Adrenal gland (tissue), 12 donors: ENCODE measurements around the gene NDUFS4. TPM values are rescaled to one million over a fixed set of nuclear protein-coding genes. Genes with fewer than 3 reads are reported as not detected.

Source experiments
- DNase-seq, 7 donors: peaks; one replicate each; pipeline ENCODE4 v3.0.0-alpha.2; 2019 to 2020
- H3K27ac ChIP-seq, 5 donors: fragments of 200-600 bp; sonication (generic) in 4 of 5; 1 replicate in 3 of 5; 2 replicates in 2 of 5; pipeline versions ENCODE4 v1.5.1 to v1.8.0; 2016 to 2020; ENCODE audit warnings: mild to moderate bottlenecking in 1 of 5
- H3K27me3 ChIP-seq: fragments of 200-600 bp; 2 replicates; pipeline ENCODE4 v1.8.0; 2021
- H3K36me3 ChIP-seq, 2 donors: fragments of 200-600 bp; replicated peaks in 1 of 2; 1 replicate in 1 of 2; 2 replicates in 1 of 2; pipeline versions ENCODE4 v1.5.1 to v1.8.0; 2018 to 2022
- H3K4me1 ChIP-seq, 2 donors: fragments of 200-600 bp; replicated peaks in 1 of 2; 1 replicate in 1 of 2; 2 replicates in 1 of 2; pipeline versions ENCODE4 v1.5.1 to v1.8.0; 2018 to 2021
- H3K4me3 ChIP-seq, 4 donors: fragments of 200-600 bp; sonication (generic) in 3 of 4; one replicate each; pipeline ENCODE4 v1.5.1; 2016 to 2018
- H3K9me3 ChIP-seq, 3 donors: fragments of 200-600 bp; sonication (generic) in 1 of 3; replicated peaks in 1 of 3; 1 replicate in 2 of 3; 2 replicates in 1 of 3; pipeline versions ENCODE4 v1.5.1 to v1.8.0; 2016 to 2021
- CTCF ChIP-seq, 6 experiments: fragments of 450-650 bp in 4 of 6; fragments of 200-600 bp in 2 of 6; sonication (generic) in 1 of 6; IDR thresholded peaks; 1 replicate in 5 of 6; 2 replicates in 1 of 6; pipeline versions ENCODE4 v1.5.1 to v1.8.0; 2016 to 2021; ENCODE audit warnings: antibody characterized with exemption in 6 of 6, mild to moderate bottlenecking in 2 of 6, moderate library complexity in 1 of 6
- POLR2A ChIP-seq, 2 donors: fragments of 450-650 bp; IDR thresholded peaks; one replicate each; pipeline ENCODE4 v1.6.1; 2017; ENCODE audit warnings: antibody characterized with exemption in 2 of 2, mild to moderate bottlenecking in 2 of 2, moderate library complexity in 1 of 2
- WGBS, 4 donors: extraction: QIAGEN DNeasy Blood & Tissue Kit in 2 of 4; methylation state at CpG; one replicate each; pipeline versions ENCODE4 v1.1.5 to v1.1.7; 2013 to 2017; 5-methylcytosine and 5-hydroxymethylcytosine counted together
- intact Hi-C, 2 donors: fragments of 100-400 bp; cut with DNase I; formaldehyde crosslinking; loops; one replicate each; pipeline versions ENCODE4 v1.14.1 to v1.15.0; 2022 to 2023
- polyA plus RNA-seq, 3 donors: library from polyadenylated mRNA; stranded (reverse); fragments of 200-250 nt in 2 of 3; fragments of 350-450 nt in 1 of 3; fragmentation: Illumina TruSeq in 1 of 3; extraction: RNeasy Lipid Tissue Mini Kit (QIAGEN cat#74804) in 1 of 3; gene quantifications; one replicate each; pipeline ENCODE4 v1.2.3, GENCODE V29; 2013 to 2014
- total RNA-seq, 9 donors: library from RNA; depleted of rRNA in 4 of 9; stranded (reverse); fragments of >200 nt in 4 of 9; fragments of 120-200 nt in 1 of 9; fragmentation: NEBNext Ultra II Directional in 1 of 9; extraction: Animal tissue kit (Norgen Biotek cat#: 25700) in 1 of 9; gene quantifications; one replicate each; pipeline versions ENCODE4 v1.1.0 to v1.2.4, GENCODE V29; 2013 to 2023
- donor health status: healthy with polysubstance abuse.
- donor health status: Bipolar disorder and iron deficiency.
- donor health status: DM: yes; HTN: yes; CAD: no.
- donor health status: DM: no; HTN: no; CAD: no.
- donor health status: DM: no; HTN: no; CAD: no.
- donor health status: DM: yes; HTN: yes; CAD: no.

NDUFS4 gene
- total and polyA plus RNA-seq, 12 donors, result 39.8 to 222 (median 93.0) TPM

DNA sequence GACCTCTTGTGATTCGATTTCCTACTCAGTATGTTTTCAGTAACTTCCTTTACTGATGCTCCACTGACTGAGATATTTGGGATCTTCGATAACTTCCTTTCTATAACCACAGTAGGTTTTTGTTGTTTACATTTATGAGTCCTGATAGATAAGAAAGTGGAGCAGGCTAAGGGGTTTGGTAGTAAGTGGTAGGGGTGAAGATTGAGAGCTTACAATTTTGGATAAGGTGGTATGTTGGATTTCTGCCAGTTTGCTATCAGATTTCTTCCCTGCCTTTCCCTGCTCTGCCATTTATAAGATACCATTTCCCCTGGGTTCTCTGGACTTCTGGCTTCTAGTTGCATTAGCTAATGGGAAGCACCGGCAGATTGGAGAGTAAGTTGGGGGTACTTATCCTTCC is 7.9 kb upstream of the NDUFS4 start:
- H3K27me3 ChIP-seq, result no peaks in the 10 kb centered on the region

GRCh38 chr5:53554444-53554843 is 6.0 kb upstream of the NDUFS4 start:
- intact Hi-C loops, result no loop called here
- no peak overlapping the region for H3K27ac ChIP-seq
- 80 to 88% (median 87%) methylated on average over 3 of the region's 3 CpGs for WGBS, 4 donors
- no peaks in the 10 kb centered on the region for H3K36me3 ChIP-seq
- no peak for TF ChIP-seq CTCF (IDR thresholded peaks at IDR 0.05)
- no peak for TF ChIP-seq POLR2A (IDR thresholded peaks at IDR 0.05)
- H3K27me3 ChIP-seq, result no peaks in the 10 kb centered on the region
- H3K9me3 ChIP-seq, result no peaks in the 10 kb centered on the region
- H3K4me1 ChIP-seq, result no peaks in the 10 kb centered on the region
- DNase-seq, result no peak
- no peak overlapping the region for H3K4me3 ChIP-seq

More for the DNA sequence above, 7.9 kb upstream of the NDUFS4 start:
- no peaks in the 10 kb centered on the region for H3K36me3 ChIP-seq
- H3K9me3 ChIP-seq, result no peaks in the 10 kb centered on the region
- H3K4me1 ChIP-seq, result no peaks in the 10 kb centered on the region
- TF ChIP-seq POLR2A (IDR thresholded peaks at IDR 0.05) (no peak), CTCF (IDR thresholded peaks at IDR 0.05) (no peak)
- intact Hi-C loops, result no loop called here
- DNase-seq, result no peak
- H3K27ac ChIP-seq, result no peak overlapping the region
- WGBS, 4 donors, result 63 to 74% (median 66%) methylated on average over 3 of the region's 3 CpGs
- H3K4me3 ChIP-seq, result no peak overlapping the region

- intact Hi-C loops, result no loop called here
- Histone ChIP-seq H3K4me1 (no peaks in the 10 kb centered on the region), H3K36me3 (no peaks in the 10 kb centered on the region), H3K4me3 (no peak overlapping the region), H3K9me3 (no peaks in the 10 kb centered on the region), H3K27ac (no peak overlapping the region), H3K27me3 (no peaks in the 10 kb centered on the region)
- no peak for DNase-seq
- TF ChIP-seq POLR2A (IDR thresholded peaks at IDR 0.05) (no peak), CTCF (IDR thresholded peaks at IDR 0.05) (no peak)
Observed at GRCh38 chr5:53555160-53555559, 5.3 kb upstream of the NDUFS4 start.

GRCh38 chr5:53556001-53556400 is 4.4 kb upstream of the NDUFS4 start:
- no peaks in the 10 kb centered on the region for H3K9me3 ChIP-seq

More at GRCh38 chr5:53556001-53556400, 4.4 kb upstream of the NDUFS4 start:
- Histone ChIP-seq H3K4me3 (no peak overlapping the region), H3K27ac (no peak overlapping the region), H3K36me3 (no peaks in the 10 kb centered on the region), H3K4me1 (no peaks in the 10 kb centered on the region), H3K27me3 (no peaks in the 10 kb centered on the region)
- intact Hi-C loops, result no loop called here
- TF ChIP-seq CTCF (IDR thresholded peaks at IDR 0.05) (no peak), POLR2A (IDR thresholded peaks at IDR 0.05) (no peak)
- no peak for DNase-seq
